ENCODE results near the gene SERPINB10.

The SERPINB10 gene

DNA sequence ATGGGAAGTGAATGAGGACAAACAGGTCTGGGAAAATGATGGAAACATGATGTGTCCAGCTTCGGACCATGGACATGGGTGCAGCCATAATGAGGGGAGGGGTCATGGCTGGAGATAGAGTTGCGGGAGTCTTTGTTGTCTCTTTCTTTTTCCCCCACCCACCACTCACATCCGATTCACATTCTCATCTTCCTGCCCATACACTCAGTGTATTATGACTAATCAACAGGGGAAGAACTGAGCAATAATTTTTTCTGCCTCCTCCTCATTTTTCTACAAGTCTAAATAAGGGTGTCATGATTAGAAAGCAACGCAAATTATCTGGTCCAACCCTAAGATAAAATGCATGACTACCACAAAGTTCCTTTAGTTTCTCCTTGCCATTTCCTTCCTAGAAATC, 25.9 kb upstream of the SERPINB10 start:
- H3K4me3 ChIP-seq (ENCODE audit: low read depth, low read length) = no peak overlapping the region
- TF ChIP-seq, protein P1, sequence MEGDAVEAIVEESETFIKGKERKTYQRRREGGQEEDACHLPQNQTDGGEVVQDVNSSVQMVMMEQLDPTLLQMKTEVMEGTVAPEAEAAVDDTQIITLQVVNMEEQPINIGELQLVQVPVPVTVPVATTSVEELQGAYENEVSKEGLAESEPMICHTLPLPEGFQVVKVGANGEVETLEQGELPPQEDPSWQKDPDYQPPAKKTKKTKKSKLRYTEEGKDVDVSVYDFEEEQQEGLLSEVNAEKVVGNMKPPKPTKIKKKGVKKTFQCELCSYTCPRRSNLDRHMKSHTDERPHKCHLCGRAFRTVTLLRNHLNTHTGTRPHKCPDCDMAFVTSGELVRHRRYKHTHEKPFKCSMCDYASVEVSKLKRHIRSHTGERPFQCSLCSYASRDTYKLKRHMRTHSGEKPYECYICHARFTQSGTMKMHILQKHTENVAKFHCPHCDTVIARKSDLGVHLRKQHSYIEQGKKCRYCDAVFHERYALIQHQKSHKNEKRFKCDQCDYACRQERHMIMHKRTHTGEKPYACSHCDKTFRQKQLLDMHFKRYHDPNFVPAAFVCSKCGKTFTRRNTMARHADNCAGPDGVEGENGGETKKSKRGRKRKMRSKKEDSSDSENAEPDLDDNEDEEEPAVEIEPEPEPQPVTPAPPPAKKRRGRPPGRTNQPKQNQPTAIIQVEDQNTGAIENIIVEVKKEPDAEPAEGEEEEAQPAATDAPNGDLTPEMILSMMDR (IDR thresholded peaks at IDR 0.05; ENCODE audit: low read depth, low read length) = no peak
- in situ Hi-C loops (cut with HindIII; ENCODE audit: low sequenced_read_pairs) = no loop called here
- peak; percentile 10 for DNase-seq (ENCODE audit: low read depth, low spot score)

DNA sequence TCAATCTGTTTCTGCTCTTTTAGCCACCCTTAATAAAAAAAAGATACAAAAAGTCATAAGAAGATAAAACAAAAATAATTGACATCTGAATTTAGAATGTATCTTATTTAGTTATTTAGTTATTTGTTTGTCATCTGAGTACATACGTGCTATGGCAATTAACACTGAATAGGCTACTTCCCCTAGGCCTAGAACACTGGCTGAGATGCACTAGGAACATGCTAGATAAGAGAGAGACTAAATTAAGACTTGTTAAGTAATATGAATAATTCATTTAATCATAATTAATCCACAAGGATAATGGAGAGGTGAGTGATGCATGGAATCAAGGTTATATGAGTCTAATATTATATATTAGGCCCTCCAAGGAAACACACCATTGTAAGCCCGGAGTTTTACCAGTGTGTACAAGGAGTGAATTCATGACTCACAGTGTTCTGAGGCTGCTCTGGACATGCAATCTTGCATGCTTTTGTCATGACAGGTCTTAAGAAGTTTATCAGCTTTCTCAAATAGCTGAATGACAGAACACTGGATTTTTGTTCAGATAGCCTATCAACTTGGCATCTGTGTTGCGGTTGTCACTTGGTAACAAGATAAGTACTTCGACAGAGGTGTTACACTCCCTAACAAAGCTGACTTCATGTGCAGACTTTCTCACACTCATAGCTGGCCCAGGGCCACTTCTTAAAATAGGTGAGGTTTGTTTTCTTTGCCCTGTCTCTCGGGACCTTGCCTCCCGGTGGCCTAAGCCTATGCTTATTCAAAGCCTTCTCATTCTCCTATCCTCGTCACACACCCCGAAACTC, 25.2 kb upstream of the SERPINB10 start:
- TF ChIP-seq, protein P1 (IDR thresholded peaks at IDR 0.05; ENCODE audit: low read depth, low read length) = no peak
- DNase-seq (ENCODE audit: low read depth, low spot score) = peak; percentile 86
- H3K4me3 ChIP-seq (ENCODE audit: low read depth, low read length) = no peak overlapping the region
- in situ Hi-C loops (cut with HindIII; ENCODE audit: low sequenced_read_pairs) = no loop called here

DNA sequence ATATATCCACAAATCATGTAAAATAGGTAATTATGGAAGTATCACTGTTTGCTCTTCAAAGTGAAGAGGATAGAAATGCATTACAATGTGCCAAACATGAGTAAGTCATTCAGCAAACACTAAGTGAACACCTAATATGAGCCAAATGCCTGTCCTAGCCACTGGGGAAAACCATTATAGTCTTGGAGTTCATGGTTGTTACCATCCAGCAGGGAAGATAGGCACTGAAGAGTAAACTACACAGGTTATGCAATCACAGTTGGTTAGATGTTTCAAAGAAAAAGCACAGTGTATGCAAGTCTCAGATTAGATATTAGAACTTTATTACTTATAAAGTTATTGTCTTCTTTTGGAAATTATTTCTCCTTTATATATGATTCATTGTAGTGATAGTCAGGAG, 24.1 kb upstream of the SERPINB10 start:
- no peak for DNase-seq (ENCODE audit: low read depth, low spot score)
- TF ChIP-seq, protein P1 (IDR thresholded peaks at IDR 0.05; ENCODE audit: low read depth, low read length) = no peak

DNA sequence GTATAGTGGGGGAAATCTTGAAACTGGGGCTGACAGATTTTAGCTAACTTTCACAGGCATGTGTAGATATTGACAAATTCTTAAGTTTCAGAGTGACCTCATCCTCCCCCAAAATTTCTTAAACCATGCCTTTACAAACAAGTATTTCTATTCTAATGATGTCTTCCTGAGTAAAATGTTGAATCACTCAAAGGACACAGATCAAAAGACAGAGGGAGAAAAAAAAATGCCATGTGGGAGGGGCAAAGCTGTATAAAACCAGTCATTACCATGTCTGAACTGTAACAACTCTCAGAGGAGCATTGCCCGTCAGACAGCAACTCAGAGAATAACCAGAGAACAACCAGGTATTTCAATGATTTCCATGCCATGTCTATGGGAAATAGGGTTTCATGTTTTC, 20.3 kb upstream of the SERPINB10 start, which contains the start of gene SERPINB2:
TSS of gene SERPINB2 (plus strand) at position 282 of the 400 bp plus-strand sequence. CDS start 3,740 bp downstream, outside the sequence.
- TF ChIP-seq, protein P1 (IDR thresholded peaks at IDR 0.05; ENCODE audit: low read depth, low read length) = no peak
- in situ Hi-C loops (cut with HindIII; ENCODE audit: low sequenced_read_pairs) = no loop called here
- peak; percentile 6 for DNase-seq (ENCODE audit: low read depth, low spot score)
- H3K4me3 ChIP-seq (ENCODE audit: low read depth, low read length) = no peak within 1 kb of the TSS

More for the DNA sequence above, 24.1 kb upstream of the SERPINB10 start:
- no peak overlapping the region for H3K4me3 ChIP-seq (ENCODE audit: low read depth, low read length)
- in situ Hi-C loops (cut with HindIII; ENCODE audit: low sequenced_read_pairs) = no loop called here

DNA sequence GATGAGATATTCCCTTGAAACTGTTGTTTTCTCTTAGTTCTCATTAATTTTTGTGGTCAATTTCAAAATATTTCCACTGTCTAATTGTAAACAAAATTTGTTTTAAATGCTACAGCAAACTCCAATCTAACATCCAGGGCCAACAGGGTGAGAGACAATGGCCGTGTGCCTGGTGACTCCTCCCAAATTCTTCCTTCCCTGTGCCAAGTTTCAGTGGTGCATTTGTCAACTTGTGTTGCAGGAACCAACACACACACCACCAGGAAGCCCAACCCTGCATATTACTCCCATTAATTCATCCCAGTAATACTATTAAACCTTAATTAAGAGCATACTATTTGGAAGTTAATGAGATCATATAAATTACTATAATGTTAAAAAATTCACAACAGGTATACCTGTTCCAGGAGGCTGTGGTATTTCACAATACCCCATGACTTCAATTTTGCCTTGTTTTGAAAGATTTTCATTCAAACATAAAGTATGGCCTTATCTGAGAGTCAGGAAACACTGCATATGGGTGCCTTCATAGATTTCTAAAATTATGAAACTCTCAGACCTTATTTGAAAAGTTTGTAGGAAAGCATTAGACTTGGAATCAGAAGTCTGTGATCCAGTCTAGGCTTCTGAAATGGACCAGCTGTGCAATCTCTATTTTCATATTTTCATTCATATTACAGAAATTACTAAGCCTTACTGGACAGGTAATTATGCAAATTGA, 19.1 kb upstream of the SERPINB10 start:
- no peak for DNase-seq (ENCODE audit: low read depth, low spot score)
- H3K4me3 ChIP-seq (ENCODE audit: low read depth, low read length) = no peak overlapping the region
- in situ Hi-C loops (cut with HindIII; ENCODE audit: low sequenced_read_pairs) = no loop called here
- TF ChIP-seq, protein P1 (IDR thresholded peaks at IDR 0.05; ENCODE audit: low read depth, low read length) = no peak

DNA sequence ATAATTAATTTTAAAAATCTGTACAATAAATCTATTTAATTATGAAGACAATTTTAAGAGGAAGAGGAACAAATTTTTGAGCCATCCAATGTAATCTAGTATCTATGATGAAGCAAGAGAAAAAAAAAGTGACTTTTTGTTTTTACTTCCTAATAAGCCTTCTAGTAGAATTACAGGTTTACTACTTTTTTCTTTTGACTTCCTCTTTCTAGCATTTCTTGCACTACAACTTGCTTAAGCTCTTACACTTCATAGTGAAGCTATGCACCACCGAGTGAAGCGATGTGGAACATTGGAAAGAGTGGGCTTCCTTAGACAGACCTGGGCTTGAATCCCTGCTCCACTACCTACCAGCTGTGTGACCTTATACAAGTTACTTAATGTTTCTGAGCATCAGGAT, 18.1 kb upstream of the SERPINB10 start:
- TF ChIP-seq, protein P1 (IDR thresholded peaks at IDR 0.05; ENCODE audit: low read depth, low read length) = no peak
- no peak for DNase-seq (ENCODE audit: low read depth, low spot score)
- in situ Hi-C loops (cut with HindIII; ENCODE audit: low sequenced_read_pairs) = no loop called here
- H3K4me3 ChIP-seq (ENCODE audit: low read depth, low read length) = no peak overlapping the region
